Testis (tissue), 2 donors: ENCODE measurements around the gene IGSF9B.

Experiments used
- POLR2A ChIP-seq: fragments of 450-650 bp; IDR thresholded peaks from one replicate; pipeline ENCODE4 v1.6.1; 2017; ENCODE audit warnings: antibody characterized with exemption, mild to moderate bottlenecking, moderate library complexity
- TF ChIP-seq, protein P1 (sequence below), 3 experiments: fragments of 450-650 bp in 2 of 3; fragments of 200-600 bp in 1 of 3; sonication (generic) in 1 of 3; IDR thresholded peaks; one replicate each; pipeline ENCODE4 v1.5.1; 2016 to 2019; ENCODE audit warnings: antibody characterized with exemption in 3 of 3, mild to moderate bottlenecking in 2 of 3, moderate library complexity in 1 of 3

DNA sequence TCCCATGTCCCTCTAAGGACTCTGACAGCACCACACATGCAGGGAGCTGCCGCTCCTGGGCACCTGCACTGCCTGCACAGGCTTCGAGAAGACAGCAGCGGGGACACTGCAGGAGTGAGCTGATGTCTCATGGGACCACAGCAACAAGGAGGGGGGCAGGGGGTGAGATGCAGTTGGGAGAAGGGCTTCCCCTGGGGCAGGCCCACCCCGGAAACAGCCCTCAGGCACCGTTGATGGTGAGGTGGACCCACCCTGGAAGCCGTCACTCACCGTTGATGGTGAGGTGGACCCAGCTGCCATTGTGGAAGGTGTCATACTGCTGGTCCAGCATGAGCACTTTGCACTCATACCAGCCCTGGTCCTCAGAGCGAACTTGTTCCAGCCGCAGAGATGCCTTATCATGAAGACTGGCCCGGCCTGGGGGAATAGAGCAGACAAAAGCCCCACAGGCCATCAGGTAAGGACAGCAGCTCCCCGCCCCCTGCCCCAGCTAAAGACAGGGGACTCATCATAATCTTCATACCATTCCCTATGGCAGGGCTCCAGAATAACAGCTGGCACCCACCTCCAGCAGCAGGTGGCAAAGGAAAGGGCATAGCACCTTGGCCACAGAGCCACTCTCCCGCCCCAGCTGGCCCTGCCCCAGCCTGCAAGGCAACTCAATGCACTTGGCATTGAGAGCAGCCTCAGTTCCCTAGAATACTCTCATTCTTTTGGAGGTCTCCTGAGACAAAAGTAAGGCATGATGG, 12.6 kb downstream of the IGSF9B start:
- TF ChIP-seq, protein P1, sequence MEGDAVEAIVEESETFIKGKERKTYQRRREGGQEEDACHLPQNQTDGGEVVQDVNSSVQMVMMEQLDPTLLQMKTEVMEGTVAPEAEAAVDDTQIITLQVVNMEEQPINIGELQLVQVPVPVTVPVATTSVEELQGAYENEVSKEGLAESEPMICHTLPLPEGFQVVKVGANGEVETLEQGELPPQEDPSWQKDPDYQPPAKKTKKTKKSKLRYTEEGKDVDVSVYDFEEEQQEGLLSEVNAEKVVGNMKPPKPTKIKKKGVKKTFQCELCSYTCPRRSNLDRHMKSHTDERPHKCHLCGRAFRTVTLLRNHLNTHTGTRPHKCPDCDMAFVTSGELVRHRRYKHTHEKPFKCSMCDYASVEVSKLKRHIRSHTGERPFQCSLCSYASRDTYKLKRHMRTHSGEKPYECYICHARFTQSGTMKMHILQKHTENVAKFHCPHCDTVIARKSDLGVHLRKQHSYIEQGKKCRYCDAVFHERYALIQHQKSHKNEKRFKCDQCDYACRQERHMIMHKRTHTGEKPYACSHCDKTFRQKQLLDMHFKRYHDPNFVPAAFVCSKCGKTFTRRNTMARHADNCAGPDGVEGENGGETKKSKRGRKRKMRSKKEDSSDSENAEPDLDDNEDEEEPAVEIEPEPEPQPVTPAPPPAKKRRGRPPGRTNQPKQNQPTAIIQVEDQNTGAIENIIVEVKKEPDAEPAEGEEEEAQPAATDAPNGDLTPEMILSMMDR (IDR thresholded peaks at IDR 0.05), result no peak
- TF ChIP-seq POLR2A, result no peak
